DOHH2 (cell line): Measurements from ENCODE around the gene GALNTL6.

Experiments
- H3F3A ChIP-seq: fragments of 200-600 bp; sonication (generic), shearing (Covaris generic); 2 replicates; pipeline ENCODE4 v1.6.0; 2016; ENCODE audit warnings: antibody characterized with exemption, mild to moderate bottlenecking; ENCODE audit not compliant: control insufficient read depth, insufficient read depth
- H3K27ac ChIP-seq: fragments of 200-600 bp; sonication (generic); 2 replicates; pipeline ENCODE4 v1.5.1; 2014; ENCODE audit warnings: low read depth, mild to moderate bottlenecking, low read length, moderate library complexity
- H3K27me3 ChIP-seq: fragments of 200-600 bp; sonication (generic); 2 replicates; pipeline ENCODE4 v1.6.1; 2014; ENCODE audit warnings: mild to moderate bottlenecking, low read length, mixed read lengths; ENCODE audit not compliant: control insufficient read depth
- H3K36me3 ChIP-seq: fragments of 200-600 bp; sonication (generic); 2 replicates; pipeline ENCODE4 v1.6.1; 2014; ENCODE audit warnings: mild to moderate bottlenecking, low read length, moderate library complexity, mixed read lengths; ENCODE audit not compliant: control insufficient read depth
- H3K4me1 ChIP-seq: fragments of 200-600 bp; sonication (generic); 2 replicates; pipeline ENCODE4 v1.6.1; 2014; ENCODE audit warnings: mild to moderate bottlenecking, low read length, mixed read lengths; ENCODE audit not compliant: control insufficient read depth
- H3K4me2 ChIP-seq: fragments of 200-600 bp; sonication (generic); 2 replicates; pipeline ENCODE4 v1.6.0; 2014; ENCODE audit warnings: mild to moderate bottlenecking, low read length, moderate library complexity
- H3K4me3 ChIP-seq: fragments of 200-600 bp; sonication (generic); 2 replicates; pipeline ENCODE4 v1.5.1; 2014; ENCODE audit warnings: mild to moderate bottlenecking, low read length, mixed read lengths
- H3K79me2 ChIP-seq: fragments of 200-600 bp; sonication (generic); 2 replicates; pipeline ENCODE4 v1.6.1; 2014; ENCODE audit warnings: mild to moderate bottlenecking, low read length, mixed read lengths; ENCODE audit not compliant: control insufficient read depth
- H3K9me2 ChIP-seq: fragments of 200-600 bp; sonication (generic); replicated peaks from 2 replicates; pipeline ENCODE4 v1.6.1; 2014; ENCODE audit warnings: mild to moderate bottlenecking, low read length, mixed read lengths; ENCODE audit not compliant: control insufficient read depth
- H3K9me3 ChIP-seq: fragments of 200-600 bp; sonication (generic); 2 replicates; pipeline ENCODE4 v1.6.1; 2014; ENCODE audit warnings: antibody characterized with exemption, low read length, mixed read lengths; ENCODE audit not compliant: control insufficient read depth, insufficient read depth
- H4K20me1 ChIP-seq: fragments of 200-600 bp; sonication (generic); 2 replicates; pipeline ENCODE4 v1.6.0; 2014; ENCODE audit warnings: low read depth, mild to moderate bottlenecking, antibody characterized with exemption, low read length, moderate library complexity; ENCODE audit not compliant: control insufficient read depth, insufficient read depth
- CTCF ChIP-seq: fragments of 200-600 bp; sonication (generic); IDR thresholded peaks from one replicate; pipeline ENCODE4 v1.5.1; 2014; ENCODE audit warnings: antibody characterized with exemption, mild to moderate bottlenecking, low read depth, low read length; ENCODE audit not compliant: poor library complexity, severe bottlenecking
- EZH2phosphoT487 ChIP-seq: fragments of 200-600 bp; sonication (generic); IDR thresholded peaks from 2 replicates; pipeline ENCODE4 v1.6.1; 2017; ENCODE audit warnings: borderline replicate concordance, mild to moderate bottlenecking, antibody characterized with exemption, low read length, moderate library complexity, mixed read lengths

GALNTL6 gene

DNA sequence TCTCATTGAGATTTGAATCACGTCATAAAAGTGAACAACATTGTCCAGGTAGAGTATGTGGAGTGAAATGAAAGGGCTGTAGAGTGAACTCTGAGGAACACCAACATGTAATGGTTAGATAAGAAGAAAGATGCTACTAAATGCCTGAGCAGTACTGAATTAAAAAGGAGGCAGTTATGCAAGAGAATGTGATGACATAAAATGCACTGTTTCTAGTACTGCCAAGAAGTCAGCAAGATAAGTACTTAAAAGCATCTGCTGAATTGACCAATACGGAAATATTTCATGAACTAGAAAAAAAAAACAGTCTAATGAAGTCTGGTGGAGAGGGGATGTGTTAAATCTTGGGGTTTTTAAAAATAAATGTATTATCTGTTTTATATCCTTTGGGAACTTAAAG lies 771.6 kb downstream of the GALNTL6 start:
- TF ChIP-seq EZH2phosphoT487 (no peak), CTCF (no peak)
- Histone ChIP-seq H3K27ac (no peak overlapping the region), H3K36me3 (no peaks in the 10 kb centered on the region), H3K4me1 (no peaks in the 10 kb centered on the region), H3K9me2 (no peaks in the 10 kb centered on the region), H3F3A (no peaks in the 10 kb centered on the region), H4K20me1 (no peaks in the 10 kb centered on the region), H3K79me2 (no peaks in the 10 kb centered on the region), H3K9me3 (no peaks in the 10 kb centered on the region), H3K4me3 (no peak overlapping the region), H3K27me3 (no peaks in the 10 kb centered on the region), H3K4me2 (no peak overlapping the region)

DNA sequence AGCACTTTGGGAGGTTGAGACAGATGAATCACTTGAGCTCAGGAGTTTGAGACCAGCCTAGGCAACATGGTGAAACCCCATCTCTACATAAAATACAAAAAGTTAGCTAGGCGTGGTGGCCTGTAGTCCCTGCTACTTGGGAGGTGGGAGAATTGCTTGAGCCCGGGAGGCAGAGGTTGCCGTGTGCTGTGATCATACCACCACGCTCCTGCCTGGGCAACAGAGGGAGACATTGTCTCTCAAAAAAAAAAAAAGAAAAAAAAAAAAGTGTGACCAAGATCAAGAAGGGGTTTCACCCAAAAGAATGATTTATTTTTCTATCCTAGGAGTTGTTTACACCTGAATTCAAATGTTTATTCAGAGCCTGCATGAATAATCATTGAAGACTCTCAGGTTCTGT lies 783.0 kb downstream of the GALNTL6 start:
- no peak for TF ChIP-seq CTCF
- TF ChIP-seq EZH2phosphoT487, result no peak
- Histone ChIP-seq H3K9me2 (no peaks in the 10 kb centered on the region), H3K4me3 (no peak overlapping the region), H3F3A (no peaks in the 10 kb centered on the region), H3K4me1 (no peaks in the 10 kb centered on the region), H4K20me1 (no peaks in the 10 kb centered on the region), H3K9me3 (no peaks in the 10 kb centered on the region), H3K27ac (no peak overlapping the region), H3K27me3 (no peaks in the 10 kb centered on the region), H3K4me2 (no peak overlapping the region), H3K36me3 (no peaks in the 10 kb centered on the region), H3K79me2 (no peaks in the 10 kb centered on the region)

DNA sequence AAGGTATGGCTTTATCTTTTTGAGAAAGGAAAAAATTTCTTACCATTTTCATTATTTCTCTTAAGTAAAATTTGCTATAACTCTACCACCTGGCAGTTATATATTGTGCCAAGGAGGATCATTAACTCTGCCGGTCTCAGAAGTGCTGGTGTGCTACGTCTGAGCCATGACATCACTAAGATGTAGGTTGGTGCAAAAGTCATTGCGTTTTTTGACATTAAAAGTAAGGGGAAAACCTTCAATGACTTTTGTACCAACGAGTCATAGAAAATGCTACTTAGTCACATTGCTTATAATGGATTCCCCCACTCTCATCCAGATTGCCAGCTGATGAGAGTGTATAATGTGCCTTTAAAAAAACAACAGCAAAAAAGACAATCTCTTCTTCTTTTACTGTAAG lies 786.4 kb downstream of the GALNTL6 start:
- no peaks in the 10 kb centered on the region for H3F3A ChIP-seq
- no peaks in the 10 kb centered on the region for H3K79me2 ChIP-seq
- H3K36me3 ChIP-seq, result no peaks in the 10 kb centered on the region
- H3K27me3 ChIP-seq, result no peaks in the 10 kb centered on the region
- H3K9me3 ChIP-seq, result no peaks in the 10 kb centered on the region
- no peak overlapping the region for H3K4me3 ChIP-seq
- H3K27ac ChIP-seq, result no peak overlapping the region
- TF ChIP-seq EZH2phosphoT487 (no peak), CTCF (no peak)
- no peaks in the 10 kb centered on the region for H4K20me1 ChIP-seq
- H3K4me1 ChIP-seq, result no peaks in the 10 kb centered on the region
- H3K4me2 ChIP-seq, result no peak overlapping the region
- no peaks in the 10 kb centered on the region for H3K9me2 ChIP-seq

GRCh38 chr4:172601195-172601594 lies 788.0 kb downstream of the GALNTL6 start:
- H3K36me3 ChIP-seq, result no peaks in the 10 kb centered on the region
- H4K20me1 ChIP-seq, result no peaks in the 10 kb centered on the region
- no peaks in the 10 kb centered on the region for H3K4me1 ChIP-seq
- no peak overlapping the region for H3K27ac ChIP-seq
- no peaks in the 10 kb centered on the region for H3K27me3 ChIP-seq
- H3K79me2 ChIP-seq, result no peaks in the 10 kb centered on the region
- TF ChIP-seq CTCF, result no peak
- no peak for TF ChIP-seq EZH2phosphoT487
- H3K4me2 ChIP-seq, result no peak overlapping the region
- H3F3A ChIP-seq, result no peaks in the 10 kb centered on the region
- no peaks in the 10 kb centered on the region for H3K9me3 ChIP-seq
- H3K4me3 ChIP-seq, result no peak overlapping the region
- no peaks in the 10 kb centered on the region for H3K9me2 ChIP-seq
